AG10803 (cell line): Measurements from ENCODE around the gene PWWP2B.

Experiments used
- DNase-seq: peaks from one replicate; pipeline ENCODE4 v3.0.0; 2010; ENCODE audit warnings: low read depth
- H3K4me3 ChIP-seq: 2 replicates; pipeline ENCODE4 v1.5.1; 2011; ENCODE audit warnings: mild to moderate bottlenecking, low read length, control low read depth
- TF ChIP-seq, protein P1 (sequence below): conservative IDR thresholded peaks from 2 replicates; pipeline ENCODE4 v1.5.1; 2011; ENCODE audit warnings: mild to moderate bottlenecking, low read length, control low read depth, inconsistent platforms

Gene PWWP2B

DNA sequence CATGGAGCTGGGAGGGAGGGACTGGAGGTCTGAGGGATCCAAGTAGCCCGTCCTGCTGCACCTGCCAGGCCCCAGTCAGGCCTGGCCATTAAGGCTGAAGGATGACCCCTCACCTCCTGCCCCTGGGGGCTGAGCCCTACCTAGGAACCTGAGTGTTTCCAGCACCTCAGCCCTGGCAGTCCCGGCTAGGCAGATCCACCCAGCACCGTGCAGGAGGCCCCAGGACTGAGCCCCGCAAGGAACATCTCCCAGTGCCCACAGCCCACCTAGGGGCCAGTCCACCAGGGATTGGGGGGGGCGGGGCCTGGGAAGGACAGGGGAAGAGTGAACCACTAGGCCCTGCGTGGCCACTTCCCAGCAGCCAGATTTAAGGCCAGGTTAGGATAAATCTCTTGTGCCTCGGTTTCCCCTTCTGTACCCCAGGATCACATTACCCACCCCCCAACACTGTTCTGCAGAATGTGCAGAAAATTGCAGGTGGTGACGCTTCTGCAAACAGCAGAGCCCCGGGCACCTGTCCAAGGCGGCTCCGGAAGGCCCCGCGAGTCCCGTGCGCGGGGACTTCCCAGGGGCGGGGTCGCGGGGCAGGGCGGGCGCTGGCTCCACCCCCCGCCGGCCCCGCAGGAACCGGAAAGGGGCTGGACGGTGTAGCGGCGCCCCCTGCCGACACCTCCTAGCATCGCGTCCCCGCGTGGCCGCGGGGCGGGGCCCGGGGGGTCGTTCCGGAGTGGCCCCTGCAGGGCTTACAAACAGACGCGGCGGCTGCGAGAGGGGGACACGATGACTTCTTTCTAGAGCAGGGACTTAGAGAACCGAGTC, 55.9 kb downstream of the PWWP2B start:
- TF ChIP-seq, protein P1, sequence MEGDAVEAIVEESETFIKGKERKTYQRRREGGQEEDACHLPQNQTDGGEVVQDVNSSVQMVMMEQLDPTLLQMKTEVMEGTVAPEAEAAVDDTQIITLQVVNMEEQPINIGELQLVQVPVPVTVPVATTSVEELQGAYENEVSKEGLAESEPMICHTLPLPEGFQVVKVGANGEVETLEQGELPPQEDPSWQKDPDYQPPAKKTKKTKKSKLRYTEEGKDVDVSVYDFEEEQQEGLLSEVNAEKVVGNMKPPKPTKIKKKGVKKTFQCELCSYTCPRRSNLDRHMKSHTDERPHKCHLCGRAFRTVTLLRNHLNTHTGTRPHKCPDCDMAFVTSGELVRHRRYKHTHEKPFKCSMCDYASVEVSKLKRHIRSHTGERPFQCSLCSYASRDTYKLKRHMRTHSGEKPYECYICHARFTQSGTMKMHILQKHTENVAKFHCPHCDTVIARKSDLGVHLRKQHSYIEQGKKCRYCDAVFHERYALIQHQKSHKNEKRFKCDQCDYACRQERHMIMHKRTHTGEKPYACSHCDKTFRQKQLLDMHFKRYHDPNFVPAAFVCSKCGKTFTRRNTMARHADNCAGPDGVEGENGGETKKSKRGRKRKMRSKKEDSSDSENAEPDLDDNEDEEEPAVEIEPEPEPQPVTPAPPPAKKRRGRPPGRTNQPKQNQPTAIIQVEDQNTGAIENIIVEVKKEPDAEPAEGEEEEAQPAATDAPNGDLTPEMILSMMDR = peak; percentile 59
- peak; percentile 50 for DNase-seq
- no peak overlapping the region for H3K4me3 ChIP-seq

DNA sequence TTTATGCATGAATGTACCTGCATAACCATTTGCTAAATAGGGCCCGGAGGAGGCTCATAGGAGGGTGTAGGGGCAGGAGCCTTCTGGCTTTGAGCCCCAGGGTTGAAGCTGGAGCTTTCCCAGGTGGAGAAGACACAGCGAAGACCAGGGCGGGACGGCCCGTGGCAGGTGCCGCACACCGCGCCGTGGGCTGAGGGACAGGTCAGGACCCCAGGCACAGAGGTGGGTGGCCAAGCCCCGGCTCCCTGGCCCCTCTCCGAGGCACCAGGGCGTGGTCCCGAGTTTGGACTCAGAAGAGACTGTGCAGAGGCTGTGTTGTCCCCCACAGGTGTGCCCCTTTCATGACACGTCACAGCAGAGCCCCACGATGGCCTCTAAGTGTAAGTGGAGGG, 56.5 kb downstream of the PWWP2B start:
- TF ChIP-seq, protein P1 = no peak
- no peak for DNase-seq
- H3K4me3 ChIP-seq = no peak overlapping the region

- TF ChIP-seq, protein P1 = no peak
- no peak overlapping the region for H3K4me3 ChIP-seq
- no peak for DNase-seq
Observed at GRCh38 chr10:132454296-132455198, 57.5 kb downstream of the PWWP2B start.

GRCh38 chr10:132455441-132455971, 58.5 kb downstream of the PWWP2B start:
- TF ChIP-seq, protein P1 = no peak
- H3K4me3 ChIP-seq = no peak overlapping the region
- no peak for DNase-seq

- no peak overlapping the region for H3K4me3 ChIP-seq
- DNase-seq = no peak
- TF ChIP-seq, protein P1 = no peak
Observed at GRCh38 chr10:132455986-132456847, 59.2 kb downstream of the PWWP2B start.

DNA sequence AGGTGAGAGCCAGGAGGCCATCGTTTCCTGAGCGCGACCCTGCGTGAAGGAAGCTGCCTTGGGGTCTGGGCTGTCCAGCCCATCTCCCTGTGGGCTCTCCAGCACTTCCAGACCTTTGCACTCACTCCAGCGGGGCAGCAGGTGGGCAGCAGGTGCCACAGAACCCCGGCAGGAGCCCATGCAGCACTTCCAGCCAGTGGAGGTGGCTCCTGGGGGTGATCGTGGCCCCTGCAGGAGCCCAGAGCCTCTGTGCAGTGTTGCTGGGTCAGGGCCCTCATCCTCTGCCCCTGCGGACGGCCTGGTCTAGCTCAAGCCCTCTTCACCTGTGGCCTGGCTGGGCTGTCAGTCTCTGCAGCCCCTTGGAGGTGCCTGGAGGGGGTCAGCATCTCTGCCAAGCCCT, 59.9 kb downstream of the PWWP2B start:
- no peak overlapping the region for H3K4me3 ChIP-seq
- DNase-seq = no peak
- TF ChIP-seq, protein P1 = no peak
